Thyroid gland (tissue), 4 donors: Measurements from ENCODE around the gene CD101. TPM values are rescaled to one million over a fixed set of nuclear protein-coding genes. Genes with fewer than 3 reads are reported as not detected.
"Not testable (repeated sequence)": the region's sequence is repeated elsewhere in the genome, so short reads cannot be mapped to it uniquely, and the experiment has no call there.

ENCODE experiments used
- DNase-seq, 2 donors: peaks; one replicate each; pipeline ENCODE4 v3.0.0-alpha.2; 2019
- H3K27ac ChIP-seq, 3 donors: fragments of 200-600 bp; sonication (generic); 1 replicate in 2 of 3; 2 replicates in 1 of 3; pipeline ENCODE4 v1.5.1; 2016 to 2019; ENCODE audit warnings: mild to moderate bottlenecking in 1 of 3, moderate library complexity in 1 of 3
- H3K27me3 ChIP-seq: fragments of 200-600 bp; sonication (generic); one replicate; pipeline ENCODE4 v1.5.1; 2019
- H3K36me3 ChIP-seq, 2 donors: fragments of 200-600 bp; sonication (generic); one replicate each; pipeline ENCODE4 v1.5.1; 2016 to 2019
- H3K4me1 ChIP-seq, 2 donors: fragments of 200-600 bp; sonication (generic); one replicate each; pipeline ENCODE4 v1.5.1; 2017 to 2019
- H3K4me3 ChIP-seq, 3 donors: fragments of 200-600 bp; sonication (generic); replicated peaks in 1 of 3; 1 replicate in 2 of 3; 2 replicates in 1 of 3; pipeline ENCODE4 v1.5.1; 2016; ENCODE audit warnings: mild to moderate bottlenecking in 1 of 3
- H3K9me3 ChIP-seq: fragments of 200-600 bp; sonication (generic); one replicate; pipeline ENCODE4 v1.5.1; 2017
- POLR2A ChIP-seq, 2 donors: fragments of 450-650 bp; IDR thresholded peaks; one replicate each; pipeline ENCODE4 v1.6.1; 2017; ENCODE audit warnings: antibody characterized with exemption in 2 of 2, mild to moderate bottlenecking in 2 of 2, moderate library complexity in 1 of 2
- WGBS, 2 donors: methylation state at CpG; one replicate each; pipeline ENCODE4 v1.1.5; 2017; 5-methylcytosine and 5-hydroxymethylcytosine counted together
- intact Hi-C: fragments of 100-400 bp; cut with DNase I; formaldehyde crosslinking; loops from one replicate; pipeline ENCODE4 v1.15.1; 2023
- total RNA-seq, 4 donors: library from RNA; depleted of rRNA; stranded (reverse); fragments of >200 nt; gene quantifications; one replicate each; pipeline ENCODE4 v1.2.3, GENCODE V29; 2016
- TF ChIP-seq, protein P1 (sequence below), 6 experiments: fragments of 200-600 bp in 3 of 6; fragments of 450-650 bp in 3 of 6; sonication (generic) in 3 of 6; IDR thresholded peaks; one replicate each; pipeline ENCODE4 v1.5.1; 2016 to 2019; ENCODE audit warnings: antibody characterized with exemption in 6 of 6, mild to moderate bottlenecking in 2 of 6, inconsistent platforms in 1 of 6, moderate library complexity in 1 of 6

Gene CD101
- total RNA-seq, 4 donors from 2014 or later: 0.13 to 1.3 (median 0.73) TPM

DNA sequence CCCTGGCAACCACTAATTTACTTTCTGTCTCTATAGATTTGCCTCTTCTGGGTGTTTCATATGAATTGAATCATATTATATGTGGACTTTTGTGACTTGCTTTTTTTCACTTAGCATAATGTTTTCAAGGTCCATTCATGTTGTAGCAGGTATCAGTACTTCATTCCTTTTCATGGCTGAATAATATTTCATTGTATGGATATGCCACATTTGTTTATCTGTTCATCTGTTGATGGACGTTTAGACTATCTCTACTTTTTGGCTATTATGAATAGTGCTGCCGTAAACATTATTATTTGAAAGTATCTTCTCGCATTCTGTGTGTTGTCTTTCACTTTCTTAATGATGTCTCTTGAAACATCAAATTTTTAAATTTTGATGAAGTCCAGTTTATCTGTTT is 32.8 kb upstream of the CD101 start:
- TF ChIP-seq, protein P1, sequence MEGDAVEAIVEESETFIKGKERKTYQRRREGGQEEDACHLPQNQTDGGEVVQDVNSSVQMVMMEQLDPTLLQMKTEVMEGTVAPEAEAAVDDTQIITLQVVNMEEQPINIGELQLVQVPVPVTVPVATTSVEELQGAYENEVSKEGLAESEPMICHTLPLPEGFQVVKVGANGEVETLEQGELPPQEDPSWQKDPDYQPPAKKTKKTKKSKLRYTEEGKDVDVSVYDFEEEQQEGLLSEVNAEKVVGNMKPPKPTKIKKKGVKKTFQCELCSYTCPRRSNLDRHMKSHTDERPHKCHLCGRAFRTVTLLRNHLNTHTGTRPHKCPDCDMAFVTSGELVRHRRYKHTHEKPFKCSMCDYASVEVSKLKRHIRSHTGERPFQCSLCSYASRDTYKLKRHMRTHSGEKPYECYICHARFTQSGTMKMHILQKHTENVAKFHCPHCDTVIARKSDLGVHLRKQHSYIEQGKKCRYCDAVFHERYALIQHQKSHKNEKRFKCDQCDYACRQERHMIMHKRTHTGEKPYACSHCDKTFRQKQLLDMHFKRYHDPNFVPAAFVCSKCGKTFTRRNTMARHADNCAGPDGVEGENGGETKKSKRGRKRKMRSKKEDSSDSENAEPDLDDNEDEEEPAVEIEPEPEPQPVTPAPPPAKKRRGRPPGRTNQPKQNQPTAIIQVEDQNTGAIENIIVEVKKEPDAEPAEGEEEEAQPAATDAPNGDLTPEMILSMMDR (IDR thresholded peaks at IDR 0.05): no peak
- no peak for TF ChIP-seq POLR2A (IDR thresholded peaks at IDR 0.05)
- no peak overlapping the region for H3K4me3 ChIP-seq
- H3K9me3 ChIP-seq: no peaks in the 10 kb centered on the region
- no peaks in the 10 kb centered on the region for H3K36me3 ChIP-seq
- H3K27me3 ChIP-seq: no peaks in the 10 kb centered on the region
- no peak for DNase-seq
- H3K4me1 ChIP-seq: peaks cover 0 to 4% of the 10 kb centered on the region in 2 donors
- intact Hi-C loops: no loop called here
- no peak overlapping the region for H3K27ac ChIP-seq
- WGBS, 2 donors: 88 to 95% methylated on average over 3 of the region's 3 CpGs

DNA sequence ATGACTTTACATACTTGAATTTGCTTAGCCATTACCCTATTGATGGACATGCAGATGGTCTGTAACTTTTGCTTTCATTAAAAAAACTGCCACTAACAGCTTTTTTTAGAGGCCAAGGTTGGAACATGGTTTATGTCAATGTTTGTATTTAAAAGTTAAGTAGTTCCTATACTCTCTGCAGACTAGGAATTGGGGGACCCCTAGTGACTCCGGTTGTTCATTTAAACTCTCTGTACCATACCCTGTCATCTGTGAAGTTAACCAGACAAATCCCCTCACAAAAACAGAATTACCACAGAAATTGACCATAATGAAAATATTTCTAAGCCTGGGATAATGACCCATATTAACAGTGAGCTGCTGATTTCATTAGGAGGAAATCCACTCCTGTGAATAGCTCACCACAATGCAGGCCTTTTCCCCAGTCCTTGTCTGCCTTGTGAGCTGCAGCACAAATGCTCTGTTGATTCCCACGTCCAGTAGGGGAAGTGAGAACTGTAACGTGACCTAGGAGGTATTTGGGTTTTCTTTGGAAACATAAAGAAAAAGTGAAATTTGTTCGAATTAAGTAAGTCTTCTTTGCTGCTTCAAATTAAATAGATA is 30.2 kb upstream of the CD101 start:
- no peak overlapping the region for H3K4me3 ChIP-seq
- no peak for TF ChIP-seq POLR2A (IDR thresholded peaks at IDR 0.05)
- TF ChIP-seq, protein P1 (IDR thresholded peaks at IDR 0.05): no peak
- H3K9me3 ChIP-seq: no peaks in the 10 kb centered on the region
- H3K27ac ChIP-seq: no peak overlapping the region
- peaks cover 0 to 4% of the 10 kb centered on the region in 2 donors for H3K4me1 ChIP-seq
- peaks cover 0 to 3% of the 10 kb centered on the region in 2 donors for H3K36me3 ChIP-seq
- no peaks in the 10 kb centered on the region for H3K27me3 ChIP-seq
- no peak for DNase-seq
- intact Hi-C loops: no loop called here
- WGBS, 2 donors: 84 to 86% methylated on average over 4 of the region's 4 CpGs

- 85 to 88% methylated on average over 6 of the region's 6 CpGs for WGBS, 2 donors
- Histone ChIP-seq H3K4me1 (peaks cover 0 to 4% of the 10 kb centered on the region in 2 donors), H3K9me3 (no peaks in the 10 kb centered on the region), H3K27ac (no peak overlapping the region), H3K36me3 (peaks cover 0 to 3% of the 10 kb centered on the region in 2 donors), H3K4me3 (no peak overlapping the region), H3K27me3 (no peaks in the 10 kb centered on the region)
- TF ChIP-seq, protein P1 (IDR thresholded peaks at IDR 0.05): no peak
- TF ChIP-seq POLR2A (IDR thresholded peaks at IDR 0.05): no peak
- no peak for DNase-seq
- intact Hi-C loops: no loop called here
Measured at GRCh38 chr1:116971965-116972673, 29.4 kb upstream of the CD101 start.

DNA sequence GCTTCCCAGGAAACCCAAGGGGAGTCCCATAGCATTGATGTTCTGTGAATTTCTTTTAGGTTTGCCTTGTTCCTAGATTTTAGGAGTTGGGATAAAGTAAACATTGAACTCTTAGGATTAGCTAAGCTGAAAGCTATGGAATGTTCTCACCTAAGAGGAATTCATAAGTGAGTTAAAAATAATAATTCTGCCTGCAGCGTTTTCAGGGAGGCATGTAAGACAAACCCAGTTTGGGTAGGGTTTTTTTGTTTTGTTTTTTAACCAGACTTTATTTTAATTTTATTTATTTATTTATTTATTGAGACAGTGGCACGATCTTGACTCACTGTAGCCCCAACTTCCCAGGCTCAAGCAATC is 28.9 kb upstream of the CD101 start:
- intact Hi-C loops: no loop called here
- Histone ChIP-seq H3K4me1 (peaks cover 0 to 4% of the 10 kb centered on the region in 2 donors), H3K27ac (no peak overlapping the region), H3K36me3 (peaks cover 0 to 3% of the 10 kb centered on the region in 2 donors), H3K27me3 (no peaks in the 10 kb centered on the region), H3K9me3 (no peaks in the 10 kb centered on the region), H3K4me3 (no peak overlapping the region)
- DNase-seq: no peak
- TF ChIP-seq, protein P1 (IDR thresholded peaks at IDR 0.05): no peak
- no peak for TF ChIP-seq POLR2A (IDR thresholded peaks at IDR 0.05)
- WGBS, 2 donors: 58 to 59% methylated on average over 2 of the region's 2 CpGs

GRCh38 chr1:116980309-116980708 is 21.3 kb upstream of the CD101 start:
- intact Hi-C loops, H3K27ac ChIP-seq: not testable (repeated sequence)
- 88 to 96% methylated on average over 1 of the region's 1 CpG for WGBS, 2 donors

More at GRCh38 chr1:116980309-116980708, 21.3 kb upstream of the CD101 start:
- H3K9me3 ChIP-seq, H3K27me3 ChIP-seq, H3K36me3 ChIP-seq, H3K4me1 ChIP-seq, H3K4me3 ChIP-seq, DNase-seq: not testable (repeated sequence)
